Measurements from ENCODE around the gene EIF4E1B.

DNA sequence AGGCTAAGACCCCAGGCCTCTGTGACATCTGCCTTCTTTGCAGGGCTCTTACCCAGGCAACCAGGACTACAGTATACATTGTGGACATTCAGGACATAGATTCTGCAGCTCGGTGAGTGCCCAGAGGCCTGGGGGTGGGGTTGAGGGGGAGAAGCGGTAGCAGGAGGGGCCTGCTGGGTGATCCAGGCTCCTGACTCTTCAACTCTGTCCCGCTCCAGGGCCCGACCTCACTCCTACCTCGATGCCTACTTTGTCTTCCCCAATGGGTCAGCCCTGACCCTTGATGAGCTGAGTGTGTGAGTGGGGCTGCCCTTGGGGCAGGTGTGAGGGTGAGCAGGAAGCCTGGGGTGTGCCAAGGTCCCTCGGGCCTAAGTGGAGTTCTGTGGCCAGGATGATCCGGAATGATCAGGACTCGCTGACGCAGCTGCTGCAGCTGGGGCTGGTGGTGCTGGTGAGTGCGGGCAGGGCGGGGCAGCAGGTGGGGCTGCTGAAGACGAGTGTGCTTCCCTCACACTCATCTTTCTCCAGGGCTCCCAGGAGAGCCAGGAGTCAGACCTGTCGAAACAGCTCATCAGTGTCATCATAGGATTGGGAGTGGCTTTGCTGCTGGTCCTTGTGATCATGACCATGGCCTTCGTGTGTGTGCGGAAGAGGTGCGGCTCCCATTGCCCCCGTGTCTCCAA, 40.3 kb upstream of the EIF4E1B start:
- TF ChIP-seq, protein P1, sequence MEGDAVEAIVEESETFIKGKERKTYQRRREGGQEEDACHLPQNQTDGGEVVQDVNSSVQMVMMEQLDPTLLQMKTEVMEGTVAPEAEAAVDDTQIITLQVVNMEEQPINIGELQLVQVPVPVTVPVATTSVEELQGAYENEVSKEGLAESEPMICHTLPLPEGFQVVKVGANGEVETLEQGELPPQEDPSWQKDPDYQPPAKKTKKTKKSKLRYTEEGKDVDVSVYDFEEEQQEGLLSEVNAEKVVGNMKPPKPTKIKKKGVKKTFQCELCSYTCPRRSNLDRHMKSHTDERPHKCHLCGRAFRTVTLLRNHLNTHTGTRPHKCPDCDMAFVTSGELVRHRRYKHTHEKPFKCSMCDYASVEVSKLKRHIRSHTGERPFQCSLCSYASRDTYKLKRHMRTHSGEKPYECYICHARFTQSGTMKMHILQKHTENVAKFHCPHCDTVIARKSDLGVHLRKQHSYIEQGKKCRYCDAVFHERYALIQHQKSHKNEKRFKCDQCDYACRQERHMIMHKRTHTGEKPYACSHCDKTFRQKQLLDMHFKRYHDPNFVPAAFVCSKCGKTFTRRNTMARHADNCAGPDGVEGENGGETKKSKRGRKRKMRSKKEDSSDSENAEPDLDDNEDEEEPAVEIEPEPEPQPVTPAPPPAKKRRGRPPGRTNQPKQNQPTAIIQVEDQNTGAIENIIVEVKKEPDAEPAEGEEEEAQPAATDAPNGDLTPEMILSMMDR (conservative IDR thresholded peaks at IDR 0.05 in 1 of 2, IDR thresholded peaks at IDR 0.05 in 1 of 2; ENCODE audit: extremely low read depth in 1 of 2, insufficient read depth in 1 of 2, low read depth in 1 of 2, low read length in 2 of 2) = no peak
- no peak for TF ChIP-seq EZH2 (IDR thresholded peaks at IDR 0.05; ENCODE audit: borderline replicate concordance, low read length)
